Parathyroid adenoma (tissue), 2 donors: Measurements from ENCODE around the gene MAP4K5.

ENCODE experiments used
- H2AFZ ChIP-seq: fragments of 300-600 bp; sonication (generic); one replicate; pipeline ENCODE4 v1.7.0; 2017; ENCODE audit warnings: antibody characterized with exemption, mild to moderate bottlenecking
- H3K27ac ChIP-seq: fragments of 300-600 bp; sonication (generic); one replicate; pipeline ENCODE4 v1.7.0; 2017
- H3K27me3 ChIP-seq: fragments of 300-600 bp; sonication (generic); one replicate; pipeline ENCODE4 v1.7.0; 2017; ENCODE audit warnings: low read length; ENCODE audit not compliant: control insufficient read depth, insufficient read depth
- H3K36me3 ChIP-seq: fragments of 300-600 bp; sonication (generic); one replicate; pipeline ENCODE4 v1.7.0; 2017; ENCODE audit warnings: low read length; ENCODE audit not compliant: control insufficient read depth, insufficient read depth
- H3K4me1 ChIP-seq: fragments of 300-600 bp; sonication (generic); one replicate; pipeline ENCODE4 v1.7.0; 2017; ENCODE audit warnings: control low read depth
- H3K4me2 ChIP-seq: fragments of 300-600 bp; sonication (generic); one replicate; pipeline ENCODE4 v1.7.0; 2017; ENCODE audit warnings: low read length
- H3K4me3 ChIP-seq: fragments of 300-600 bp; sonication (generic); one replicate; pipeline ENCODE4 v1.7.0; 2017; ENCODE audit warnings: low read depth, low read length
- H3K79me2 ChIP-seq: fragments of 300-600 bp; sonication (generic); one replicate; pipeline ENCODE4 v1.7.0; 2017; ENCODE audit warnings: control low read depth
- H3K9ac ChIP-seq: fragments of 300-600 bp; sonication (generic); one replicate; pipeline ENCODE4 v1.7.0; 2017; ENCODE audit warnings: mild to moderate bottlenecking
- H3K9me3 ChIP-seq: fragments of 300-600 bp; sonication (generic); one replicate; pipeline ENCODE4 v1.7.0; 2017; ENCODE audit warnings: low read length; ENCODE audit not compliant: control insufficient read depth
- TF ChIP-seq, protein P1 (sequence below): fragments of 300-600 bp; sonication (generic); IDR thresholded peaks from one replicate; pipeline ENCODE4 v1.7.0; 2017; ENCODE audit warnings: antibody characterized with exemption, mild to moderate bottlenecking
- donor health status: primary hyperparathyroidism.

The MAP4K5 gene

DNA sequence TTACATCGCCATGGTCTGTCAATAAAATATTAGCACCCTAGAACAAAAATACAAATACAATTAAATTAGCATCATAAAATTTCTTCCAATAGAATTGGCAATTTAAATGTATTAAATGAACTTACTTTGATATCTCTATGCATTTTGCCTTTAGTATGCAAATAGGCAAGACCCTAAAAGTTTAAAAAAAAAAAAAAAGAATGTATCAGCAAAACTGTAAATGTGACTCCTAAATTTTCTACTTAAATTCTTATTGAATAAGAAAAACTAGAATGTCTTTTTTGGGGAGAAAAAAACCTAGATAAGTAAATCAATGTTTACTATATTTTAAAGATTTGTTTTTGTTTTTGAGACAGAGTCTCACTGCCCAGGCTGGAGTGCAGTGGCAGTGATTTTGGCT lies 56.2 kb downstream of the MAP4K5 start:
- Histone ChIP-seq H3K9me3 (peaks cover 13% of the 10 kb centered on the region), H3K27me3 (no peaks in the 10 kb centered on the region), H3K79me2 (peaks cover 3% of the 10 kb centered on the region), H3K4me3 (no peak overlapping the region), H3K4me1 (no peaks in the 10 kb centered on the region), H3K4me2 (no peak overlapping the region), H3K27ac (no peak overlapping the region), H2AFZ (no peak overlapping the region), H3K36me3 (peaks cover 5% of the 10 kb centered on the region), H3K9ac (no peak overlapping the region)
- TF ChIP-seq, protein P1, sequence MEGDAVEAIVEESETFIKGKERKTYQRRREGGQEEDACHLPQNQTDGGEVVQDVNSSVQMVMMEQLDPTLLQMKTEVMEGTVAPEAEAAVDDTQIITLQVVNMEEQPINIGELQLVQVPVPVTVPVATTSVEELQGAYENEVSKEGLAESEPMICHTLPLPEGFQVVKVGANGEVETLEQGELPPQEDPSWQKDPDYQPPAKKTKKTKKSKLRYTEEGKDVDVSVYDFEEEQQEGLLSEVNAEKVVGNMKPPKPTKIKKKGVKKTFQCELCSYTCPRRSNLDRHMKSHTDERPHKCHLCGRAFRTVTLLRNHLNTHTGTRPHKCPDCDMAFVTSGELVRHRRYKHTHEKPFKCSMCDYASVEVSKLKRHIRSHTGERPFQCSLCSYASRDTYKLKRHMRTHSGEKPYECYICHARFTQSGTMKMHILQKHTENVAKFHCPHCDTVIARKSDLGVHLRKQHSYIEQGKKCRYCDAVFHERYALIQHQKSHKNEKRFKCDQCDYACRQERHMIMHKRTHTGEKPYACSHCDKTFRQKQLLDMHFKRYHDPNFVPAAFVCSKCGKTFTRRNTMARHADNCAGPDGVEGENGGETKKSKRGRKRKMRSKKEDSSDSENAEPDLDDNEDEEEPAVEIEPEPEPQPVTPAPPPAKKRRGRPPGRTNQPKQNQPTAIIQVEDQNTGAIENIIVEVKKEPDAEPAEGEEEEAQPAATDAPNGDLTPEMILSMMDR = no peak

DNA sequence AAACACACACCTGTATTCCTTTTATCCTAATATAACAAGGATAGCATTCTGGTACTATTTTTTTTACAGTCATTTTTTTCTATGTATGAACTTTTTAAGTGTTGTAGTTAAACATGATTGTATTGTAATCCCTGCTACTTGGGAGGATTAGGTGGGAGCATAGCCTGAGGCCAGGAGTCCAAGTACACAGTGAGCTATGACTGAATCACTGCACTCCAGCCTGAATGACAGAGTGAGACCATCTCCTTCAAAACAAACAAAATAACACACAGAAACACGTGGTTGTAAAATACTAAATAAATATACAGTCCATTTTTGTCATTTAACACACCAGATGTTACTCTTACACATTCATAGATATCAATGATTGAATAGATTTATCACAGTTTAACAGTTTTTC lies 56.9 kb downstream of the MAP4K5 start:
- Histone ChIP-seq H3K9ac (no peak overlapping the region), H3K79me2 (peaks cover under 1% of the 10 kb centered on the region), H3K9me3 (peaks cover 13% of the 10 kb centered on the region), H3K27me3 (no peaks in the 10 kb centered on the region), H3K36me3 (peaks cover 5% of the 10 kb centered on the region), H2AFZ (no peak overlapping the region), H3K4me2 (no peak overlapping the region), H3K4me1 (no peaks in the 10 kb centered on the region), H3K4me3 (no peak overlapping the region), H3K27ac (no peak overlapping the region)
- TF ChIP-seq, protein P1 = no peak

DNA sequence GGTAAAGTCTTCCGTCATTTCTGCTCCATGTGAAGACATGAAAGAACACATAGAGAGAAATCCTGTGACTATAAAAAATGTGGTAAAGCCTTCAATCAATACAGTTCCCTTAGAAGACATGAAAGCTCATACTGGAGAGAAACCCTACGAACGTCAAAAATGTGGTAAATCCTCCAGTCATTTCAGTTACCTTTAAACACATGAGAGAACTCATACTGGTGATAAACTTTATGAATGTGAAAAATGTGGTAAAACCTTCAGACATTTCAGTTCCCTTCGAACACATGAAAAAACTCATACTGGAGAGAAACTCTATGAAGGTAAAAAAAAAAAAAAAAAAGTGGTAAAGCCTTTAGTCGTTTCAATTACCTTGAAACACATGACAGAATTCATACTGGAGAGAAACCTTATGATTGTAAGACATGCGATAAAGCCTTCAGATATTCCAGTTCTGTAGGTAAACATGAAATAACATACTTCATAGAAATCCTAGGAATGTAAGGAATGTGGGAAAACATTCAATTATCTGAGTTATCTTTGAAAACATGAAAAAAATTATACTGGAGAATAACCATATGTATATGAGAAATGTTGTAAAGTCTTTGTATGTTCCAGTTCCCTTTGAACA lies 60.4 kb downstream of the MAP4K5 start:
- TF ChIP-seq, protein P1 = no peak
- peaks cover 13% of the 10 kb centered on the region for H3K9me3 ChIP-seq
- no peak overlapping the region for H2AFZ ChIP-seq
- H3K79me2 ChIP-seq = no peaks in the 10 kb centered on the region
- no peak overlapping the region for H3K4me2 ChIP-seq
- no peaks in the 10 kb centered on the region for H3K27me3 ChIP-seq
- H3K4me1 ChIP-seq = no peaks in the 10 kb centered on the region
- no peak overlapping the region for H3K27ac ChIP-seq
- H3K4me3 ChIP-seq = no peak overlapping the region
- H3K9ac ChIP-seq = no peak overlapping the region
- peaks cover 5% of the 10 kb centered on the region for H3K36me3 ChIP-seq

DNA sequence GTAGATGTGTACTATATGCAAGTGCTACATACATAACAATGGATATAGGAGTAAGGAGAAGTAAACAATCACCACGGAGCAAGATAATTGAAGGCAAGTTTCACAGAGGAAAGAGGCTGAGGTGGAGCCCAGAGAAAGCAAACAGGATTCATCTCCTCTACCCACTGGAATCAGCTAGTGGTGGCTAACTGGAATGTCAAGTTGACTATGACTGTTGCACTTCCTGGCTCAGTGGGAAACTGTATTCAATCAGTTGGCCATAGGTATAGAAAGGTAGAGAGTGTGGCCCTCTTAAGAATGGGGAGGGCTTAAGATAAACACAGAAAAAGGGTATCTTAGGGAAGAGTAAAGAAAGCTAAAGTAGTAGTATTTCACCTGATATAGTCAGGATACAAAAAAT lies 62.4 kb downstream of the MAP4K5 start:
- Histone ChIP-seq H3K4me1 (no peaks in the 10 kb centered on the region), H3K27ac (no peak overlapping the region), H3K79me2 (no peaks in the 10 kb centered on the region), H3K27me3 (no peaks in the 10 kb centered on the region), H3K4me2 (no peak overlapping the region), H3K9ac (no peak overlapping the region), H3K4me3 (no peak overlapping the region), H2AFZ (no peak overlapping the region), H3K36me3 (peaks cover 5% of the 10 kb centered on the region), H3K9me3 (peaks cover 13% of the 10 kb centered on the region)
- TF ChIP-seq, protein P1 = no peak

DNA sequence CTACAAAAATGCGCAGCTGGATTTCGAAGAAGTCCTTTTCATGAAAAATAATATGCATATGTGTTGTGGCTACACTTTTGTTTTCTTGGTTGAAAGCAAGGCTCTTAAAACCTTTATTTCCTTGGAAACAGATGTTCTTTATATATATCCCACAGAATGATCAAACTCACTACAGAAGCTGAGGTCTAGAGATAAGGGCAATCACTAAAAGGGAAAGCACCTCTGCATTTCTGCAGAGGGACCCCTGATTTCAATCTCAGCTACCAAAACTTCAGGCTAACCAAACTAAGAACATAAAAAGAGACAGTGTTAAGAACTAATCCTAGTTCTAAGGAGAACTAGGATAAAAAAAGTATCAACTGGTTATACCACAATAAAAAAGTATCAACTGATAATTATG lies 70.3 kb downstream of the MAP4K5 start:
- Histone ChIP-seq H3K27ac (no peak overlapping the region), H3K4me1 (no peaks in the 10 kb centered on the region), H3K36me3 (no peaks in the 10 kb centered on the region), H3K4me3 (no peak overlapping the region), H3K27me3 (no peaks in the 10 kb centered on the region), H3K9ac (no peak overlapping the region), H2AFZ (no peak overlapping the region), H3K9me3 (no peaks in the 10 kb centered on the region), H3K4me2 (no peak overlapping the region), H3K79me2 (no peaks in the 10 kb centered on the region)
- TF ChIP-seq, protein P1 = no peak
